Endometrium (tissue), 2 donors: ENCODE measurements around the gene HOXA6.

Experiments
- FAIRE-seq: peaks from 2 replicates; lab custom pipeline; 2012; peaks lifted over from hg19 to GRCh38; lab: Jason Lieb, UNC
- donor health status: control.
- donor health status: control.

The HOXA6 gene

DNA sequence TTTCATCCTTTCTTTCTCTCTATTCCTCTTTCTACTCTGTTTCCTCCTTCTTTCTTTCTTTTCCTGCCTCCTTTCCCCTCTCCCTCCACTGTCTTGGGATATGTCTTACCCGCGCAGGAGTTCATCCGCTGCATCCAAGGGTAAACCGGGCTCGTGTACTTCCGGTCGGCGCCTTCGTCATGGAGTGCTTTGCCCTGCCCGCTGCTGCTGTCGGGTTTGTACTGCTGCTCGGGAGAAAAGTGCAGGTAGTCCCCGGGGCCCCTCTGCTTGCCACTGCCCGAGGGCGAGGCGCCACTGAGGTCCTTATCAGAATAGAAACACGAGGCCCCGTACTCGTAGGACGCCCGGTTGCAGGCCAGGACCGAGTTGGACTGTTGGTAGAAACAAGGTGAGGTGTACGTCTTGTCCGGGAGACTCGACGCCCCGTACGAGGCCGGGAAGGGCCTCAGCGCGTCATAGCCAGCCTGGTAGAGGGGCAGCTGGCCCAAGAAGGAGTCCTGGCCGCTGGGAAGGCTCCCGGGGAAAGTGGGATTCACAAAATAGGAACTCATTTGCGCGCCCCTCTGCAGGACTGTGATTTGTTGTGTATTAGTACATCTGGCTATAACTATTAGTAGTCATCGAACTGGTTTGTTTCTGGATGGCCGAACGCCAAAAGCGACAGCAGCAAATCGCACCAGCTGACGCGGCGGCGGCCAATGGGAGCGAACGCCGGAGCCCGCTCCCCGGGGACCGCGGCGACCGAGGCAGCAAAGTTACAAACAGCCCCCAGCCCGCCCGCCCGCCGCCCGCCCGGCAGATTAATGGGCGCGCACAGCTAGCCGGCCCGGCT is at the start of gene HOXA6:
TSS of gene HOXA6 (minus strand) at position 576 of the 832 bp plus-strand sequence. CDS start at position 551, 25 bp downstream.
- no peak for FAIRE-seq

DNA sequence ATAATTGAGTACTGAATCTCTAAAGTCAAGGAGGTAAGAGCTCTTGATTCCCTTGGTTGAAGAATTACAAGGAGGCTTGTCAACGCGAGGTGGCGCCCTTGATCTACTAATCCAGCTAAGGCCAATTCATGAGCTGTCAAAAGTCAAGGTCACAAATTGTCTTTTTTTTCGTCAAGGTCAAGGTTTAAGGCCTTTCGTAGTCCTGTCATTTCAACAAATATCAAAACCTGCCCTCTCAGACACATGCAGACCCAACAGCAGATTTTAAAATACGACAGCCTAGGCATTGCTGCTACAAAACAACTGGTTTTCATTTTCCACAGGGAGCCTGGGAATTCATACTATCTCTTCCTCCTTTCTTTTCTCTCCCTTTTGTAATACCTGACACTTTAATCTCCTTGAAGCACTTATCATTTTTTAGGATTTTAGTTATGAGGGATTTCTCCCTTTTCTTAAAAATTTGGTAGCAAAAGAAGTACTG is 48.8 kb upstream of the HOXA6 start:
- FAIRE-seq = peak; percentile 84

DNA sequence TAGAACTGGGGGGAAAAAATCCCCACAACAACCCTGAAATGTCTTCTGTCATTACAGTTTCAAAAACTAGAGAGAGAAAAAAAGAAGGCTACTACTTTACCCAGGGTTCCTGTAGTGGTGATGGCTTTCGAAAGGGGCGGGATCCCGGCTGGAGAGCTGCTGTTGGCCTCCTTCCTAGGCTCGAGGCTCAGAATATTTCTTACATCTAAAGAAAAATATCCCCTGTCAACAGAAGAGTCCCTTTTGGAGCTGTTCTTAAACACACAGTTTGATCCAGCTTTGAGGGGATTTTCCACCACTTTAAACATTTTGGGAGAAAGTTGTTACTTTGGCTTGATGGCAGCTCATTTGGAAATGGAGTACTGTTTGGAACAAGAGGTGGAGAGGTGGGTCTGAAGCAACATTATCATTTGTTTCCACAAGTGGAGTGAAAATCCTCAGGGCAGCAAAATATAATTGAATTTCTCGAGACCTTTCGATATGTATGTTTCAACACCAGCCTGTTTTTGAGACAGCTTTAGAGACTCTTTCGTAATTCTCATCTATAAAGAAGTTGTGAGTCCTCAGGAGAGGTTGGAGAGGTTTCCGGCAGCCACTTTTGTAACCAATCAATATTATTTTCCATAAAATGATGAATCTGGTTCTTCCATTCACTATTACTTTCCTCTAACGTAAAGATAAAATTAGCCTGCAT is 47.3 kb upstream of the HOXA6 start:
- FAIRE-seq = no peak

DNA sequence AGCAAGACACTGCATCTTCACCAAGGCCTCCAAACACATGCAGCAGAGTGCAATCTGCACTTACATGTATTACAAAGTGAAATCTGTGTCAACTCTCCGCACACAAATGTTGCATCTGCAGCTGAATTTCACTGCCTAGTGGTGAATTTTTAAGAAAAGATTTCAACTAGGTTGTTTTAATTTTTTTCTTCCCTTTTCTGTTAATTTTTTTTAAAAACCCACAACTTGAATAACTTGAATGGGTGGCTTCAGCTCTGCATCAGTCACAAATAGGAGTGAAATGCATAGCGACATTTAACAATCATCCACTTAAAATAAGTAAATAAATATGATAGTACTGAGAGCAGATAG is 46.4 kb upstream of the HOXA6 start:
- peak; percentile 76 for FAIRE-seq

DNA sequence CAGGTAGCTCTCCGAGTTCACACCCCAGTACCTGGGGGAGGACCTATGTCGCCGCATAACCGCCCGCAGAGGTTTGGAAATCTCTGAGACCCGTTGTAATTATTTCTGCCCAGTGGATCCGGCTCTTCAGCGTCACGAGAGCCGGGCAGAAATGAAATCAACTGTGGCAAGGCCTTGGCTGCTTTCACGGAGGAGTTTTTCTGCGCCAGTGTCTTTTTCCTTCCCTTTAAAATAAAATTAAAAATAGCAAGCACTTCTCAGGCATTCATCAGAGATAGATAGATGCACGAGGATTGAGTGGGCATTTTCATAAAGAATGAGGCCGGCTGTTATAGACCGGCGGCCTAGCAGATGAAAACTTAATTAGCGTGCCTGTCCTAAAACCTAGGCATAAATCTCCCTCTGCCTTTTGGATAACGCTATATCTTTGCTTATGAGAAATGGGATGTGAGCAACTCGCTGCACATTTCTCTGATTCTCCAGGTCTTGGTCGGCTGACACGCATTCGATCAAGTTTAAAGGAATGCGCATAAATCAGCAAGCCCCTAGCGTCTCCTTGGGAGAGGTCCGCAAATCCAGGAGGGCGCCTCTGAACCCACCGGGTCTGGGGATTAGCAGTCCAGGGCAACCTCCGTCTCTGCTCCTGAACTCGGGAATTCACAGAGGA is 45.9 kb upstream of the HOXA6 start:
- no peak for FAIRE-seq

DNA sequence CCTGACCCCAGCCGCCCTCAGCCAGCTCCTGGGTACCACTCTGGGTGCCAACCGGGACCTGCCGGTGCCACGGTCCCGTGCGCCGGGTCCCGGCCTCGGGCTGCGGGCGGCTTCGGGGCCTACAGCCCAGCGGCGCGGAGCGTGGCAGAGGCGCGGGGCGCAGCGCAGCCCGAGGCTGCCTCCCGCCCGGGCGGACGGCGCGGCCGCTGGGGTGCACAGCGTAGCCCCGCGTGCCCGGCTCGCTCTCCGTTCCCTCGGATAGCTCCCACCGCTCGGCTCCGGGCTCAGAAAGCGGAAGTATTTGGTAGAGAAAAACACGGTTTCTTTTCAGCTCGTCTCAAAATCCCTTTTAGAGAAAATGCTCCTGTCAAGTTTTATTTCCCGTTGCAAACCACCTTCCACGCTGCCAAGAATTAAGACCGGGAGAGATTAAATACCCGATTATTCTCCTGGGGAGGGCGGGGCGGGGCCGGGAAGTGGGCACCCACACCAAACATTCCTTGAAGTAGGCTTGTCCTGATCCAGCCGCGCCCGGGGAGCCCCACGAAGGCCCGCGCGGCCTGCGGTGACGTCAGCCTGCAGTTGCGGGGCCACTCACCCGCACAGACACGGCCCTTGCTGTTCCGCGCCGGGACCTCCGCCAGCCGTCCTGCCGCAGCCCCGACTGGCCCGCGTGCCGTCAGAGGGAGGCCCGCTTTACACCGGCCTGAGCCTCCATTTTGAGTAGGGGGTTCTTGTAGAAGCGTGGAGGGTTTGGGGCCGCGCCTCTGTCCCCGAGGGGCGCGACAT is 45.2 kb upstream of the HOXA6 start:
- FAIRE-seq = no peak

DNA sequence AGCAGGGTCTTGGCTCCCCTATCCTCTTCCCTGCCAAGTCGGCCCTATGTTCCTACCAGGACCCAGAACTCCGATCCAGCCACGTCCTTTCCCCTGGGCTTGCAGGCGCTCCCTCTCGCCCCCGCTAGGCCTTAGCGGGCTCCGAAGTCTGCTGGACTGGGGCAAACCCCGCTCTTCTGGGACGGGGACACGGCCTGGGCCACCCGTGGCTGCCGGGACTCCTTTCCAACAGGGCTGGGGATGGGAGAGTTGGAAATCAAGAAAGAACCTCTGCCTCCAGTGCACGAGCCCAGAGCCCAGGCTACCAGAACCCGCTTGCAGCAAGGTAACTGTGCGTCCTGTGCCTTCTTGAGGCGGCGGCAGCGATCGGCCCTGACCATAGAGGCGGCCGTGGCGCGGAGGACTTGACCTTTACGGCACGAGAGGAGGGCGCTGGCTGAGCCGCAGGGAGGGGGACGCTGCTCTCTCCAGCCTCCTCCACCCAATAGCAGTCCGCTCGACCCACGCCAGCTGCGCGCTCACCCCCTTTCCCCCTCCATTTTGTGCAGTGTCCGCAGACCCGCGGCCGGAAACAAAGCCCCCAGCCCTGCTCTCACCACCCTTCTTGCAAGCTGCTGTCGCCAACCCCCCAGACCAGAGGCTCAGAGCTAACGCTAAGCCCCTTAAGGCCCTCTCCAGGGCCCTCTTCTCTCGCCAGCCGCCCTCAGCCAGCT is 44.4 kb upstream of the HOXA6 start:
- FAIRE-seq = no peak

DNA sequence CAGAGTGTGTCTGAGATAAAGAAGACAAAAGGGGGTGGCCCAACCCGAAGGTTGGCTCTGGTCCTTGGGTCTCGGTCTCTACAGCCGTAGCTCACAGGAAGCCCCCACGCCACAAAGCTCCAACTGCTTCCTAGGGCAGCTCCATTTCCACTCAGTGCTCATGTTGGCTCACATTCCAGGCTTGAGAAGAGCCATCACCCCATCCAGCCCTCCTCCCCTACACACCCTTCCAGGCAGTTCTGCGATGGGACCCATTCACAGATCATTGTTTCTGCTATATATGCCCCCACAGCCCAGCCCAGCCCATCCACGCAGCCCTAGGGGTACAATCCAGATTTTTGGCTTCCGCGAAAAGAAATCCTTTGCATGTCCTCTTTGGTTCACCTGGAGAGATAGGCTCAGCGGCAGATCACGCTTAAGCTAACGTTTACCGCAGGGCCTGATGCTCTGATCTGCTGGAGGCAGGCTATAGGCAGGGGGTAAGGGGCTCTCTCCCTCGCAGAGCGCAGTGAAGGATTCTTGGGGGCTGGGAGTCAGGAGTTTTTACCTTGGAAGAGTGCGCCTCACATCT is 43.7 kb upstream of the HOXA6 start:
- no peak for FAIRE-seq

DNA sequence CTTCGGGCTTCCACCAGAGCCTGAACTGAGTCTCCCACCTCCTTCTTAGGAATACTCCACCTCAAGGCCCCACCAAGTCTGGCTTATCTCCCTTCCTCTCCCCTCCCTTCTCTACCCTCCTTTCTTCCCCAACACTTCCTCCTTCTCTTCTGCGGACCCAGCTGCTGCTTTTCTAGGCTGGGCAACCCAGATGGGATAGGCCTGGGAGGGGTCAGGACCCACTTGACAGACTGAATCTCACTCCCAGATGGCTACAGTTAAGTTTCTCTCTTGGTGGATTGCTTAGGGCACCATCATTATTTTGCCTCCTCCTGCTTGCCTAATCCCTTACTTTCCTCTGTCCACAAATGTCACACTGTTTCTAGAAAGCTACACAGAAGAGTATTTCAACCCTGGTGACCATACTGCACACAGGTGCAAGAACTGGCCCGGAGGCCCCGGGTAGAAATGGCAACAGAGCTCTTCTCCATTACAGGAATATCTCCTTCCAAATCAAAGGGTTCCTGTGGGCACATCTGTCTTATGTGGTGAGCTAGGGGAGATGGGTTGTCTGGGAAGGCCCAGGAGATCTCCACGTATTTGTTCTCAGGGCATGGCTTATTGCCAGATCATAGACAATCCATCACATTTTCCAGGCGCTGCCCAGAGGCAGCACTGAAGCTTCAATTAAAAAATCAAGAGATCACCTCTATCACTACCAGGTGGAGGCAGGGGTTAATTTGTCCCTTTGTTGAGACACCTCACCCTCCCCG is 42.6 kb upstream of the HOXA6 start:
- FAIRE-seq = no peak

DNA sequence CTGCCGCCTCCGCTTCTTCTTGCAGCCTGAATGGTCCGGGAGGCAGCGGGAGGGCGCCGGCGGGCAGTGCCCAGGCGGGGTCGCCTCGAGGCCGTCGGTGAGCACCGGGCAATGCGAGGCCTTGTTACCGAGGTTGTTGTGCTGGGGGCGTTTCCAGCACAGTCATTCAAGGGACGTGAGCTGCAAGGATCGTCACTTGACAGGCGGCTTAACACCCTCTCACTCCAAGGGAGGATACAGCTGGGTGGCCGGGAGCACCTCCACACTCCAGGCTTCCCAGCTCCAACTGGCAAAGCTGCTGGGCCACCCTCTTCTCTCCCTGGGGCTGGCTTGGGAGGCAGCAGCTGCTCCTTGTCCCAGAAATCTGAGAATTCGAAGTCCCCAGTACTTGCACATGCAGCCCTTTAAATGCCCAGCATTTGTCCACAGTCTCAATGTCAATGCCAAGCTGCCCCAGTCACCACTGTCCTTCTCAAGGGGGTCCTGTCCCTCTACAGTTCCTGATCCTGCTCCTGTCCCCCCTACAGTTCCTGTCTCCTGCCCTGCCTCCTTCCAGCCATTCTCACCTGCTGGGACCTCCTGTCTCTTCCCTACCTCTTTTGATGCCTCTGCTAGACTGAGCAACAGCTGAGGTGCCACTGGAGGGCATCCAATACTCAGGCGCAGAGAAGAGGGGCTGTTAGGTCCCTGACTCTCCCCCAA is 41.9 kb upstream of the HOXA6 start:
- FAIRE-seq = no peak

DNA sequence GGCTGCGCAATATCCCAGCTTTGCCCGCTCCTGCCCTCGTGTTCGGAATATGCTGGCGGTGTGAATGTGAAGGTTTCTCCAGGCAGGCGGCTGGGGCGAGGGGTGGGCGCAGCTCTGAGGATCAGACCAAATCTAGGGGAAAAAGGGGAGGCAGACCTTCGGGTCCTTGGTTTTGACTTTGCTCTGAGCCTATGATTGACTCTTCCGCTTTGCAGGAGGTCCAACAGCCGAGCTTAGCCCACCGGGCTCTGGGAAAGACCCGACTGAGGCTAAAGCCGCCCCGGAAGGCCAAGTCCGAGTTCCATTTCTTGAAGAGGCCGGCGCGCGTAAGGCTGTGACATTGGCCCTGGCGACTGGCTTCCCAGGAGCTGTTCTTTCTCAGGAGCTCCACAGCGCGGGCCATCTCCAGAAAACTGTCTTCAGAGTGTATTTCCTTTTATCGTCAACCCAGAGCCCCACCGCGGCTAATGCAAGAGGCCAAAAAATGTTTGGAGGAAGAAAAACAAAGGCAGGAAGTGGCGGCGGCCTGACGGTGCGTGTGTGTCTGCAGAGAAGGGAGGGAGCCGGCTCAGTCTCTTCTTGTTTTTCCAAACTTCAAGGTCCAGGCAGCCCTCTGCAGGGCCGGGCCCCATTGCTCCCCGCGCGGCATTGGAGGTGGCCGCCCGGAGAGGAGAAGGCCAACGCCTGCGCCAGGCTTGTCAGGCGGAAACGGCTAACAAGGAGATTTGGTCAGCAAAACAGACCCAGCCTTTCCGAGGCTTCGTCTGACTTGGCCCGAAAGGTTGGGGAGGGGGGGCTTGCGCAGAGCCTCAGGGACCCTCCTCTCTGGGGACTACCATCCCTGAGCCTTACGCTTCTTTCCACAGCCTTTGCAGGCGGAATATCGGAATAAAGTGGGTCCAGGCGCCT is 41.1 kb upstream of the HOXA6 start:
- FAIRE-seq = no peak

DNA sequence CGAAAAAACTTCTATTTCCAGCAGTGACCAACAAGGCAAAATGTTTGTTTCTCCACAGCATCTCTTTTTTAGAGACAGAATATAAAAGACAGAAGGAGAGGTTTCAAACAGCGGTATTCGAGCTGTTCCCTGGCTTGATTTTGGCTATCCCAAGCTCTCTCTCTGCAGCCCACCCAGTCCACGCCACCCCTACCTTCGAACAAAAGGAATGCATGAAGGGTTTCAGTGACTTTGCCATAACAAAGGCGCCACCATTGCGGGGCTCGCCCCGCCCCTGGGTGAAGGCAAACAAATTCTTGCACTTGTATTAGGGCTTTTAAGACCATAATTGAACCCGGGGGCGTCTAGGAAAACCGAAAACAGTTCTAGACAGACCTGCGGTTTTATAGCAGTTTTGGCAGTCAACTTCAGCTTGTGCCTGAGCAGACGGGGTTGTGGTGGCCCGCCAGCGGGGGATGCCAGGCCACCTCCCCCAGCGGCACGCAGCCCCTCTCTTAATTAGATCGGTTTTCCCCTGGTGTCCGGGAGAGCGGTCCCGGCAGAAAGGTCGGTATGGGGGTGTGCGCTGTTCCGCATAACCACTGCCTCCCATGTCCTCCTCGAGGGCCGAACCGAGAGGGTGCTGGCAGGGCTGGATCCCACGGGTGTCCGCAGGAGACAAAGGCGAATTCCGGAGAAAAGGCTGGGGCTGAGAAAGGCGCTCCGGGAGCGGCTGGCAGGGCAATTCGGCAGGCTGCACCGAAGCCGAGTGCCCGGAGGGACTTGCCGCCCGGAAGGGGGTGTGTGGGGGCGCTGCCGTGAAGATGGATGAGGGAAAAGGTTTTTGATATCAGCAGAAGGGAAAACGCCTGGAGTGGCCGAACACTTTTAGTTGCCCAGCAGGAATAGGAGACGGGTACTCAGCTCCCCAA is 40.2 kb upstream of the HOXA6 start:
- no peak for FAIRE-seq

DNA sequence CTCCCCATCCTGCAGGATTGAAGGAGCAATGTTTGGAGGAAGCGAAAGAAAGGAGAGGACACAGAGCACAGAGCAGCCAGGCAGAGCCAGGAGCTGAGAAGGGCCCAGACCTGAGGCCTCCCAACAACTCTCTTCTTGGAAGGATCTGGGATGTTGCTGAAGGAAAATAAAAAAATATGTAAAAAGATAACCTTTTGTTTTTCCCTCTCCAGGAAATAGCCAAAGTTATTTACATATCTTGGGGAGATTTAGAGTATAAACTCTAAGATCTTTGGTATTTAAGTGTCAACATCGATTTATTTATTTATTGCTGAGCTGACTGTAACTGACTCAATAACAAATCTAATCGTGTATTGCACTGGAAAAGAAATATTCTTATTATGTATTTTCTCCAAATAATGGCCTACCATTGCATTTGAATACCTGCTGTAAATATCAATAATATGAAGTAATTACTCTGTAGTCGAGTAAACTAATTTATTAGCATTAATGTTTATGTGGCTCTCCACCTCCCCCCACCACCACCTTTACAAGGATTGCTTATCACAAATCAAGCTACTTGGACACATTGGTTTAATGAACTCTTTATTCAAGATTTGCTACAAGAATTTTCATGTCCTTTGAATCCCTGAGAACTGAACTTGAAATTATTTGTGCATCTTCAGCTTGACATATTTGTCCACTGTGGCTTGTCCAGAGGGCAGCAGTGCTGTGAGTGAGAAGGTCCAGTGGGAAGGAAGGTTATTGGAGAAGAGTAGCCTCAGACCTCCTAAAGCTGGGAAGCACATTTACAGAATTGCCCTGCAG is 39.3 kb upstream of the HOXA6 start:
- FAIRE-seq = peak; percentile 61

DNA sequence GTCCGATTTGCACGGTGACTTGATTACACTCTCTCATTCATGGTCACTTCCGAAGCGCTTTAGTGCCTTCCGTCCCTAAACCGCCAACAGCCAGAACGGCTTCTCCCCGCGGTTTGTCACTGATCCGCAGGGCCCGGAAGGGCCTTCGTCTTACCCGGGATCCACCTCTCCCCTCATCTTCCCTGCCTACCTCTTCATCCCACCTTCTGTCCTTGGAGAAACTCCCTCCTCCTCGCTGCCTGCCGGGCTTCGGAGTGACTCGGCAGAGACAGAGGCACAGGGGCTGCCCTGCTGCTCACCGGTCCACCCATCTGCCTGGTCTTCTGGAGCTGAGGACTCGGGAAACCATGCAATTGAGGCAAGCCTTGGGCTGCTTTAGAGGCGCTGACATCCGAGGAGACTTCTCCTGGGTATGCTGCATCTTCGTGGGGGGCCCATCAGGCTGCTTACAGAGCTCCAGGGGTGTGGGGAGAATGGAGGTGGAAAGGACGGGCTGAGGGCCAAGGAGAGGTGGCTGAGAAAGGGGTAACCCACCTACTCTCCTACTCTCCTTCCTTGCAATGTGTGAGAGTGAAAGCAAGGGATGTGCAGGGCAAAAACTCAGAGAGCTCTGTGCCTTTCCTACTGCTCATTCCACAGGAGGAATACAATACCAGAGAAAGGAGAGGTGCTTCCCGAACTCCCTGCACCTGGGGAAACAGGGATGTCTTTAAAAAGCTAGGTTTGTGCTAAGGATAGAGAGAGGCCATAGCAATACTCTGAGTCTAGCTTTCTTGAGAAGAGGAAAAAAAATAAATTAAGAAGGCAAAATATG is 38.5 kb upstream of the HOXA6 start:
- no peak for FAIRE-seq

DNA sequence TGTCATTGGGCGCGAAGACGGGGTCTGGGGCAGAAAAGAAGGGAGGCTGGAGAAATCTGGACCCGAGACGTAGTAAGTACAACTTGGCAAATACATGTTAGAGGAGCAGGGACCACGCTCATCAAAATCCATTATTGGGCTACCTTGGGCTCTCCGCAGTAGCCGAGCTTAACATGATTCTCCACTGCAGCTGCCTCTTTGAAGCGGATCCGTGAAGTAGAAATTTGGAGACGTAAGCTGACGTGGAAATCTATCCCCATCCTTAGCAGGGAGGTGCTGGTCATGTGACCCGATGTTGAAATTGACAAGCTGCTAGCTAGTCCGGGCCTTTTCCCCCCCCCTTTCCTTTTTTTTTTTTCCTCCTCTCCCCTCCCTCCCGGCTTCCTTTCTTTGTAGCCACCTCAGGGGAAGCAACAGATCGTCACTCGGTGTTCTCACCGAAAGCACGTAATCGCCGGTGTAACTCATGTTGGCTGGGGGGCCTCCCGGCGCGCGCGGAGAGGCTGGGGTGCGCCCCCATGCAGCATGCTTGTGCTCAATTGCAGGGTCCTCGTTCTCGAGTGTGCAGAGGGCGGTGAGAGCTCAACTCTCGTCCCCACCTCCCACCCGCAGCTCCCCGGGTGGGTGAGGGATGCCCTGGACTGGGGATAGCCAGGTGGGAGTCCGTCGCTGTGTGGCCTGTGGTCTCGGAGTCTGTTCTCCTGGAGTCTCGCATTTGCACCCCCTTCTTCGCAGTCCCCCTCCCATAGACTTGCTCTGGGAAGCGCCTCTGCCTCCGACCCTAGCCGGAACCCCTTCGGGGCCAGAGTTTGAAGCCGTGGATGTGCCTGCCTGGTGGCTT is 37.7 kb upstream of the HOXA6 start, which contains the start of gene HOXA11:
TSS of gene HOXA11 (minus strand) at position 220 of the 841 bp plus-strand sequence. CDS start at position 132, 88 bp downstream.
- FAIRE-seq = peak; percentile 93
